Esophagus squamous epithelium (tissue), 4 donors: ENCODE measurements around the gene DNAJB1.

Source experiments
- POLR2A ChIP-seq, 4 donors: fragments of 450-650 bp; IDR thresholded peaks; one replicate each; pipeline ENCODE4 v1.6.1; 2017; ENCODE audit warnings: antibody characterized with exemption in 4 of 4, mild to moderate bottlenecking in 4 of 4, moderate library complexity in 3 of 4
- TF ChIP-seq, protein P1 (sequence below), 6 experiments: fragments of 450-650 bp in 4 of 6; fragments of 200-600 bp in 2 of 6; sonication (generic) in 2 of 6; IDR thresholded peaks; one replicate each; pipeline ENCODE4 v1.5.1; 2016 to 2019; ENCODE audit warnings: antibody characterized with exemption in 6 of 6, mild to moderate bottlenecking in 4 of 6, moderate library complexity in 4 of 6

DNA sequence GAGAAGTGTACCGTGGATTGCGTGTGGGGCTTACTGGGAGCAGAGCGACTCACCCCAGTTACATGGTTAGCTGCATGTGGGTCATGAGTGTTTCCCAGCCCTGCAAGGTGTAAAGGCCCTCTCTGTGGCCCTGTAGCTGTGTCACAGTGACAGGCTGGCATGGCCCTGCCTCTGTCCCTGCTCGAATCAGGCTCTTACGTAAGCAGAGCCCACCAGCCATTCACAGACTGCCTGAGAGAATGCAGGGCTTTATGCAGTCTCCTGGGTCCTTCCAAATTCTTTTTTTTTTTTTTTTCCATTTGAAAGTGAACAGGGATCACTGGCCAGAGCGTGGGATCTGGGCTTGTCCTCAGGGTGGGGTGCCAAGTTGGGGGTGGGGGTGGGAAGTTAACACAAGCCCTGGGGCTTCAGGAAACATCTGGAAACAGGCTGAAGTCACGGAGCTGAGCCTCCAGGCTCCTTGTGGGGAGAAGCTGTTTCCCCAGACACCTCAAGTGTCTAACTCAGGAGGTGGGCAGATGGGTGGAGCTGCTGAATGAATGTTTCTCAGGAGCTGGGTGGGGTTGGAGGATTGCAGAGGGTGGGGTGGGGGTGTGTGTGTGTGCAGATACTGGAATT is 24.6 kb upstream of the DNAJB1 start:
- TF ChIP-seq, protein P1, sequence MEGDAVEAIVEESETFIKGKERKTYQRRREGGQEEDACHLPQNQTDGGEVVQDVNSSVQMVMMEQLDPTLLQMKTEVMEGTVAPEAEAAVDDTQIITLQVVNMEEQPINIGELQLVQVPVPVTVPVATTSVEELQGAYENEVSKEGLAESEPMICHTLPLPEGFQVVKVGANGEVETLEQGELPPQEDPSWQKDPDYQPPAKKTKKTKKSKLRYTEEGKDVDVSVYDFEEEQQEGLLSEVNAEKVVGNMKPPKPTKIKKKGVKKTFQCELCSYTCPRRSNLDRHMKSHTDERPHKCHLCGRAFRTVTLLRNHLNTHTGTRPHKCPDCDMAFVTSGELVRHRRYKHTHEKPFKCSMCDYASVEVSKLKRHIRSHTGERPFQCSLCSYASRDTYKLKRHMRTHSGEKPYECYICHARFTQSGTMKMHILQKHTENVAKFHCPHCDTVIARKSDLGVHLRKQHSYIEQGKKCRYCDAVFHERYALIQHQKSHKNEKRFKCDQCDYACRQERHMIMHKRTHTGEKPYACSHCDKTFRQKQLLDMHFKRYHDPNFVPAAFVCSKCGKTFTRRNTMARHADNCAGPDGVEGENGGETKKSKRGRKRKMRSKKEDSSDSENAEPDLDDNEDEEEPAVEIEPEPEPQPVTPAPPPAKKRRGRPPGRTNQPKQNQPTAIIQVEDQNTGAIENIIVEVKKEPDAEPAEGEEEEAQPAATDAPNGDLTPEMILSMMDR (IDR thresholded peaks at IDR 0.05), result no peak
- TF ChIP-seq POLR2A (IDR thresholded peaks at IDR 0.05), result no peak
